Panc1 (cell line): ENCODE measurements around the gene MTFMT. TPM values are rescaled to one million over a fixed set of nuclear protein-coding genes. Genes with fewer than 3 reads are reported as not detected.

ENCODE experiments used
- ATAC-seq: fragments of 200-7000 bp; cut with Tn5 transposase; 2 replicates; pipeline ENCODE4 v1.9.1; 2020; ENCODE audit warnings: mild to moderate bottlenecking, moderate library complexity
- BruUV-seq: library from RNA; stranded (reverse); fragments of 400-500 nt; replicated peaks from 2 replicates; lab custom pipeline; 2021; lab: Mats Ljungman, UMichigan
- CTCF ChIA-PET: fragments of 300-600 bp; sonication (Branson Sonifier 250); formaldehyde crosslinking; loops from one replicate; lab custom pipeline; 2022; ENCODE audit warnings: antibody characterized with exemption; lab: Charles Lee
- POLR2A ChIA-PET: fragments of 300-600 bp; sonication (Branson Sonifier 250); formaldehyde crosslinking; loops from one replicate; lab custom pipeline; 2022; ENCODE audit warnings: antibody characterized with exemption; lab: Charles Lee
- DNase-seq: peaks from one replicate; pipeline ENCODE4 v3.0.0-alpha.2; 2010; ENCODE audit warnings: low read depth, low spot score
- H3K27ac ChIP-seq: 2 replicates; pipeline ENCODE4 v1.5.1; 2011; ENCODE audit warnings: mild to moderate bottlenecking, low read length, inconsistent platforms
- H3K27me3 ChIP-seq: fragments of 200-500 bp; sonication (Bioruptor generic); 2 replicates; pipeline ENCODE4 v1.6.0; 2014; ENCODE audit warnings: low read length, inconsistent platforms; ENCODE audit not compliant: control insufficient read depth, insufficient read depth
- H3K36me3 ChIP-seq: fragments of 200-500 bp; sonication (Bioruptor generic); 2 replicates; pipeline ENCODE4 v1.5.1; 2014; ENCODE audit warnings: inconsistent platforms, mild to moderate bottlenecking, low read length, moderate library complexity; ENCODE audit not compliant: control insufficient read depth, insufficient read depth
- H3K4me1 ChIP-seq: 2 replicates; pipeline ENCODE4 v1.5.1; 2011; ENCODE audit warnings: inconsistent platforms, mild to moderate bottlenecking, low read length, moderate library complexity; ENCODE audit not compliant: control insufficient read depth, insufficient read depth
- H3K4me3 ChIP-seq, 2 experiments: 2 replicates each; pipeline ENCODE4 v1.5.1; 2011 to 2012; ENCODE audit warnings: low read depth in 2 of 2, low read length in 2 of 2, mild to moderate bottlenecking in 2 of 2, inconsistent platforms in 1 of 2, moderate library complexity in 1 of 2
- H3K9me3 ChIP-seq: fragments of 200-500 bp; sonication (Bioruptor generic); 2 replicates; pipeline ENCODE4 v1.5.1; 2014; ENCODE audit warnings: low read depth, mild to moderate bottlenecking, inconsistent platforms, low read length, moderate library complexity; ENCODE audit not compliant: control insufficient read depth, insufficient read depth
- CTCF ChIP-seq: fragments of 450-650 bp; IDR thresholded peaks from 2 replicates; pipeline ENCODE4 v1.5.1; 2017; ENCODE audit warnings: mild to moderate bottlenecking
- POLR2AphosphoS5 ChIP-seq: IDR thresholded peaks from 2 replicates; pipeline ENCODE4 v1.6.1; 2012; ENCODE audit warnings: mild to moderate bottlenecking, low read depth, low read length, moderate library complexity
- REST ChIP-seq, 2 experiments: IDR thresholded peaks; 2 replicates each; pipeline ENCODE4 v1.6.1; 2011 to 2012; ENCODE audit warnings: low read depth in 2 of 2, control low read depth in 1 of 2, low read length in 1 of 2, mild to moderate bottlenecking in 1 of 2, moderate library complexity in 1 of 2; ENCODE audit not compliant: insufficient read depth in 1 of 2
- SIN3A ChIP-seq: IDR thresholded peaks from 2 replicates; pipeline ENCODE4 v1.6.1; 2012; ENCODE audit warnings: low read depth, mild to moderate bottlenecking, low read length, moderate library complexity, borderline replicate concordance; ENCODE audit not compliant: insufficient read depth
- TCF7L2 ChIP-seq: IDR thresholded peaks from 2 replicates; pipeline ENCODE4 v1.6.1; 2011; ENCODE audit warnings: mild to moderate bottlenecking, low read depth, low read length, inconsistent platforms
- in situ Hi-C: cut with HindIII; loops from 2 replicates; pipeline ENCODE4 v1.10.0; 2016; ENCODE audit warnings: low sequenced_read_pairs, low pct_unique_long_range_greater_than_20kb
- intact Hi-C: fragments of 100-400 bp; cut with micrococcal nuclease; formaldehyde crosslinking; loops from one replicate; pipeline ENCODE4 v1.10.0; 2022; ENCODE audit not compliant: unreplicated experiment
- total RNA-seq: library from RNA; stranded (reverse); gene quantifications from one replicate; pipeline ENCODE4 v1.2.1, GENCODE V29; 2021; ENCODE audit not compliant: unreplicated experiment

MTFMT gene
- total RNA-seq, 1 experiment from 2014 or later = 19.4 TPM

DNA sequence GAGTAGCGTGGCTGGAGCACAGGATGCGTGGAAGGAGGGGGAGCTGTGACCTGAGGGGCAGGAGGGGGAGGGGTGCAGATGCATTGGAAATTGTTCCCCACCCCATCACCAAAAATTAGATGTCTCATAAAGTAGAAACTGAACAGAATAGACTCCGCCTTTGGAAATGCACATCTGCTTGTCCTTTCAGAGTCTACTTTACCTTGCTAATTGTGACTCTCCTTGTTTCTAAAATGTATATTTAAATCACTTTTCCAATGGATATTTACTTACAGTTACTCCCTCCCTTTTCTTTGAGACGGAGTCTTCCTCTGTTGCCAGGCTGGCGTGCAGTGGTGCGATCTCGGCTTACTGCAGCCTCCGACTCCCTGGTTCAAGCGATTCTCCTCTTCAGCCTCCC is 70.3 kb downstream of the MTFMT start:
- intact Hi-C loops (no loop called here), in situ Hi-C loops (no loop called here)
- no peaks in the 10 kb centered on the region for H3K27me3 ChIP-seq
- ATAC-seq = no peak
- CTCF ChIA-PET = no interaction called here
- peaks cover 16% of the 10 kb centered on the region for H3K36me3 ChIP-seq
- no peak overlapping the region for H3K4me3 ChIP-seq
- no peak overlapping the region for H3K27ac ChIP-seq
- BruUV-seq = no TSS peak
- H3K4me1 ChIP-seq = no peaks in the 10 kb centered on the region
- no peaks in the 10 kb centered on the region for H3K9me3 ChIP-seq
- TF ChIP-seq TCF7L2 (no peak), CTCF (no peak), POLR2AphosphoS5 (no peak), SIN3A (no peak)
- POLR2A ChIA-PET = no interaction called here
- no peak for DNase-seq

GRCh38 chr15:64954395-64954794 is 75.0 kb downstream of the MTFMT start:
- H3K4me3 ChIP-seq = no peak overlapping the region
- ChIA-PET CTCF (no interaction called here), POLR2A (no interaction called here)
- DNase-seq (no peak), ATAC-seq (no peak)
- H3K9me3 ChIP-seq = no peaks in the 10 kb centered on the region
- TF ChIP-seq REST (IDR thresholded peaks at IDR 0.05; ENCODE audit: insufficient read depth in 1 of 2, low read depth in 2 of 2, low read length in 1 of 2) (no peak), SIN3A (no peak), TCF7L2 (no peak), CTCF (no peak), POLR2AphosphoS5 (no peak)
- in situ Hi-C loops (no loop called here), intact Hi-C loops (no loop called here)
- no TSS peak for BruUV-seq
- no peak overlapping the region for H3K27ac ChIP-seq
- H3K27me3 ChIP-seq = no peaks in the 10 kb centered on the region
- H3K4me1 ChIP-seq = no peaks in the 10 kb centered on the region
- H3K36me3 ChIP-seq = peaks cover 5% of the 10 kb centered on the region; the same call in 1 of the 2 replicates
